ENCODE data around the gene FAM170B. TPM values are rescaled to one million over a fixed set of nuclear protein-coding genes. Genes with fewer than 3 reads are reported as not detected.

The FAM170B gene
- total RNA-seq, 1 experiment from 2014 or later: not detected

GRCh38 chr10:49169776-49170175, 36.0 kb upstream of the FAM170B start:
- DNase-seq (ENCODE audit: low read depth): no peak

- no peak for DNase-seq (ENCODE audit: low read depth)
Observed at GRCh38 chr10:49168831-49169500, 35.1 kb upstream of the FAM170B start.

- DNase-seq (ENCODE audit: low read depth): no peak
Observed at GRCh38 chr10:49168171-49168540, 34.3 kb upstream of the FAM170B start.

GRCh38 chr10:49167425-49168170, 33.8 kb upstream of the FAM170B start:
- no peak for DNase-seq (ENCODE audit: low read depth)

GRCh38 chr10:49166484-49167400, 32.9 kb upstream of the FAM170B start:
- DNase-seq (ENCODE audit: low read depth): no peak

- DNase-seq (ENCODE audit: low read depth): no peak
Observed at GRCh38 chr10:49165821-49166483, 32.1 kb upstream of the FAM170B start.

- no peak for DNase-seq (ENCODE audit: low read depth)
Observed at GRCh38 chr10:49165259-49165658, 31.4 kb upstream of the FAM170B start.

- DNase-seq (ENCODE audit: low read depth): peak; percentile 27
Observed at GRCh38 chr10:49164559-49165188, 30.9 kb upstream of the FAM170B start.

- DNase-seq (ENCODE audit: low read depth): peak; percentile 60
Observed at GRCh38 chr10:49163741-49164140, 29.9 kb upstream of the FAM170B start.

- DNase-seq (ENCODE audit: low read depth): no peak
Observed at GRCh38 chr10:49162761-49163310, 29.0 kb upstream of the FAM170B start.

- no peak for DNase-seq (ENCODE audit: low read depth)
Observed at GRCh38 chr10:49162063-49162462, 28.2 kb upstream of the FAM170B start.

GRCh38 chr10:49161411-49161997, 27.7 kb upstream of the FAM170B start:
- peak; percentile 47 for DNase-seq (ENCODE audit: low read depth)

GRCh38 chr10:49160814-49161213, 27.0 kb upstream of the FAM170B start:
- no peak for DNase-seq (ENCODE audit: low read depth)

GRCh38 chr10:49160110-49160509, 26.3 kb upstream of the FAM170B start:
- no peak for DNase-seq (ENCODE audit: low read depth)

GRCh38 chr10:49158915-49159314, 25.1 kb upstream of the FAM170B start:
- no peak for DNase-seq (ENCODE audit: low read depth)

GRCh38 chr10:49158404-49158803, 24.6 kb upstream of the FAM170B start:
- no peak for DNase-seq (ENCODE audit: low read depth)

GRCh38 chr10:49157229-49157628, 23.4 kb upstream of the FAM170B start:
- no peak for DNase-seq (ENCODE audit: low read depth)

- no peak for DNase-seq (ENCODE audit: low read depth)
Observed at GRCh38 chr10:49154641-49155040, 20.8 kb upstream of the FAM170B start.

GRCh38 chr10:49153971-49154370, 20.1 kb upstream of the FAM170B start:
- peak; percentile 17 for DNase-seq (ENCODE audit: low read depth)

- DNase-seq (ENCODE audit: low read depth): no peak
Observed at GRCh38 chr10:49153115-49153514, 19.3 kb upstream of the FAM170B start.

GRCh38 chr10:49152663-49153062, 18.8 kb upstream of the FAM170B start:
- no peak for DNase-seq (ENCODE audit: low read depth)

Data from Daoy (cell line).